ENCODE results near the gene TMED4. TPM values are rescaled to one million over a fixed set of nuclear protein-coding genes. Genes with fewer than 3 reads are reported as not detected.

Gene TMED4
- total RNA-seq, 6 experiments from 2014 or later: 73.7 to 89.7 (median 80.7) TPM

GRCh38 chr7:44615149-44615611 lies 33.1 kb upstream of the TMED4 start:
- H3K9me3 Mint-ChIP-seq: no peaks in the 10 kb centered on the region
- H3K36me3 Mint-ChIP-seq (ENCODE audit: low read depth): peaks cover 5% of the 10 kb centered on the region; the same call in 1 of the 2 replicates
- no peak for DNase-seq
- no peak overlapping the region for H3K4me3 Mint-ChIP-seq
- TF ChIP-seq CTCF (IDR thresholded peaks at IDR 0.05): no peak
- peaks cover 2% of the 10 kb centered on the region for H3K27me3 Mint-ChIP-seq (ENCODE audit: insufficient read depth)
- H3K27ac Mint-ChIP-seq: peak overlapping the region; percentile 57
- H3K4me1 Mint-ChIP-seq (ENCODE audit: low read depth): peaks cover 46% of the 10 kb centered on the region

- H3K9me3 Mint-ChIP-seq: no peaks in the 10 kb centered on the region
- peaks cover 7% of the 10 kb centered on the region for H3K27me3 Mint-ChIP-seq (ENCODE audit: insufficient read depth)
- TF ChIP-seq CTCF (IDR thresholded peaks at IDR 0.05): no peak
- no peak overlapping the region for H3K27ac Mint-ChIP-seq
- no peak for DNase-seq
- peaks cover 8% of the 10 kb centered on the region for H3K36me3 Mint-ChIP-seq (ENCODE audit: low read depth)
- H3K4me1 Mint-ChIP-seq (ENCODE audit: low read depth): peaks cover 38% of the 10 kb centered on the region
- H3K4me3 Mint-ChIP-seq: no peak overlapping the region
Observed at GRCh38 chr7:44609829-44610228, 27.8 kb upstream of the TMED4 start.

DNA sequence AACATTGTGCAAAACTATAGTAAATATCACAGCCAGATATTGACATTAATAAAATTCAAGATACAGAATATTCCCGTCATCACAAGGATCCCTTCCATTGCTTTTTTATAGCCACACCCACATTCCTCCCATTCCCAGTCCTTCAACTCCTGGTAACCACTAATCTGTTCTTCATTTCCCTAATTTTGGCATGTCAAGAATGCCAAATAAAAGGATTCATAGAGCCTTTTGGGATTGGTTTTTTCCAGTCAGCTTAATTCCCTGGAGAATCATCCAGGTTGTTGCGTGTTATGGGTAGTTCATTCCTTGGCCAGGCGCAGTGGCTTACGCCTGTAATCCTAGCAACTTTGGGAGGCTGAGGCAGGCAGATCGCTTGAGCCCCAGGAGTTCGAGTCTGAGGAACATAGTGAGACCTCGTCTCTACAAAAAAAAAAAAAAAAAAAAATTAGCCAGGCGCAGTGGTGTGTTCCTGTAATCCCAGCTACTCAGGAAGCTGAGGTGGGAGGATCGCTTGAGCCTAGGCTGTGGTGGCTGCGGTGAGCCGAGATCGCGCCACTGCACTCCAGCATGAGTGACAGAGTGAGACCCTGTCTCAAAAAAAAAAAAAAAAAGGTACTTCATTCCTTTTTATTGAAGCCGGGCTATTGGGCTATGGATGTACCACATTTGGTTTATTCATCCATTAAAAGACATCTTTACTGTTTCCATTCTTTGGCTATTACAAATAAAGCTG lies 27.1 kb upstream of the TMED4 start:
- Mint-ChIP-seq H3K27me3 (ENCODE audit: insufficient read depth) (peaks cover 7% of the 10 kb centered on the region), H3K27ac (peak overlapping the region; percentile 44), H3K4me3 (peak overlapping the region; percentile 16), H3K36me3 (ENCODE audit: low read depth) (peaks cover 8% of the 10 kb centered on the region), H3K9me3 (no peaks in the 10 kb centered on the region), H3K4me1 (ENCODE audit: low read depth) (peaks cover 30% of the 10 kb centered on the region)
- DNase-seq: peak; percentile 11
- TF ChIP-seq CTCF (IDR thresholded peaks at IDR 0.05): no peak

DNA sequence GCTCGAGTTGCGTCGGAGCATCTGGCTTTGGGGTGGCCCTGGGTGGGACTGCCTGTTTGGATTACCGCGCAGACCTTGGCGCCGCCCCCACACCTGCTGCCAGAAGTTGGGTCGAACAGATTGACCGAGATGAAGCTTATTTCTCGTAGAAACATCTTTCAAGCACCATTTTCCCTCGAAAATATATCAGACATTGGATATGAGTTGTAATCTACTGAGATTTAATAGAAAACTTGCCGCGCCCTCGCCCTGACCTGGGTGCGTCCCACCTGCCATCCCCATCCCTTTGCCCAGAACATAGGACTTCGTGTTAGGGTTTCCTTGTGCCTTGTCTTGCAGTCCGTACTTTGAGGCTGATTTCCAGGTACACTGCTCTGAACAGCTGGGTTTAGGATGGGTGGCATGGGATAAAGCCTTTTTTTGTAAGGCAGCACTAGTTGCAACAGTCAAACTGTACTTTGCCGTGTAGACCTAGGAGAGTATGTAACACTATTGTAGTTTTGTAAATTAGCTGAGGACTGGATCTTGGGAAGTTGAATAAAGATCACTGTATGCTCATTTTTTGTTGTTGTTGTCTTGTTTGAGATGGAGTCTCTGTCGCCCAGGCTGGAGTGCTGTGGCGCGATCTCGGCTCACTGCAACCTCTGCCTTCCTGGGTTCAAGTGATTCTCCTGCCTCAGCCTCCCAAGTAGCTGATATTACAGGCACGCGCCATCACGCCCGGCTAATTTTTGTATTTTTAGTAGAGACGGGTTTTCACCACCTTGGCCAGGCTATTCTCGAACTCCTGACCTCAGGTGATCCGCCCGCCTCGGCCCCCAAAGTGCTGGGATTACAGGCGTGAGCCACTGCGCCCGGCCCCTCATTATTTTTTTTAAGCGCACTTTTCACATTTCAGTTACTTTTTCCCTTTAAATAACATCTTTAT lies 25.4 kb upstream of the TMED4 start:
- DNase-seq: no peak
- Mint-ChIP-seq H3K27me3 (ENCODE audit: insufficient read depth) (peaks cover 11% of the 10 kb centered on the region), H3K4me3 (peak overlapping the region; percentile 98), H3K9me3 (no peaks in the 10 kb centered on the region), H3K27ac (peak overlapping the region; percentile 96), H3K36me3 (ENCODE audit: low read depth) (peaks cover 8% of the 10 kb centered on the region), H3K4me1 (ENCODE audit: low read depth) (peaks cover 29% of the 10 kb centered on the region)
- TF ChIP-seq CTCF (IDR thresholded peaks at IDR 0.05): no peak

DNA sequence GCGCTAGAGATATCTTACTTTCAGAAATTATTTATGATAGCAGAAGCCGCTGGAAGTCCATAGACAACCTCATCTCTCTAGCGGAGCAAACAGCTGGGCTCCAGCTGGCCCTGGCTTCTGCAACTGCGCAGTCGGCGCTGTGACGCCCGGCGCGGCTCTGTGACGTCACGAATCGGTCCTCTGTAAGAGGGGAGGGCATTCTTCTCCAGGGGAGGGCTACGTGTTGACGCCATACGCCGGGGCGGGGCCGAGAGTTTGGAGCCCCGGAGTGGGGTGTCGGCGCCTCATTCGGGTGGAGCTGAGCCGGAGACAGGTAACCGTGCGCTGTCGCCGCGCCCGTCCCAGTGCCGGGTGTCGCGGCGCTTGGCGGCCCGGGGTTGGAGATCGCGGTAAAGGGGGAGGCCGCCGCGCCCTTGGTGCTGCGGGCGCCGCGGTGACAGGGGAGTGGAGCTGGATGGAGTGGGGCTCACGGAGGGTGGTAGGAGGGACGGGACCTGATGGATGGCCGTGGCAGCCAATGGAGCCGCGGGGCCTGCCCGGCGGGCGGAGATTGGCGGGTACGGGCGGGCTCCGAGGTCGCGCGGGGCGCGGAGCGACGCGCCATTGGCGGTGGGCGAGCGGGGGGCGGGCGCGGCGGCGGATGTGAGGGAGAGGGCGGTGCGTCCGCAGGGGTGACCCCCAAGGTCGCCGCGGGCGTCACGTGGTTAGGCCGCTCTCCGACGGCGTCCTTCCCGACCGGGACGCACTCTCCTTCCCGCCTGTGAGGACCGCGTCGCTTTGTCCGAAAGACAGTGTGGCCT lies 24.5 kb upstream of the TMED4 start, which contains the start of gene OGDH:
Gene OGDH (plus strand): TSS at position 287 of the 800 bp plus-strand sequence. CDS start 17,717 bp downstream, outside the sequence.
- Mint-ChIP-seq H3K9me3 (no peaks in the 10 kb centered on the region), H3K4me3 (peak within 1 kb of the TSS; percentile 98), H3K4me1 (ENCODE audit: low read depth) (peaks cover 29% of the 10 kb centered on the region), H3K36me3 (ENCODE audit: low read depth) (peaks cover 8% of the 10 kb centered on the region), H3K27ac (peak within 1 kb of the TSS; percentile 96), H3K27me3 (ENCODE audit: insufficient read depth) (peaks cover 11% of the 10 kb centered on the region)
- peak; percentile 97 for DNase-seq
- no peak for TF ChIP-seq CTCF (IDR thresholded peaks at IDR 0.05)
